Stomach (tissue), 4 donors: ENCODE measurements around the gene SLC24A3.

Experiments used
- CTCF ChIP-seq, 7 experiments: fragments of 450-650 bp in 4 of 7; fragments of 200-600 bp in 3 of 7; sonication (generic) in 3 of 7; IDR thresholded peaks; one replicate each; pipeline ENCODE4 v1.5.1; 2016 to 2019; ENCODE audit warnings: antibody characterized with exemption in 7 of 7, control low read depth in 2 of 7, mild to moderate bottlenecking in 1 of 7
- EP300 ChIP-seq: sonication (generic); formaldehyde crosslinking; IDR thresholded peaks from one replicate; pipeline ENCODE4 v1.6.1; 2017; ENCODE audit warnings: antibody characterized with exemption

GRCh38 chr20:19654921-19655320 is 442.5 kb downstream of the SLC24A3 start:
- TF ChIP-seq CTCF (IDR thresholded peaks at IDR 0.05) (no peak), EP300 (no peak)
